OCI-LY3 (cell line): ENCODE results near the gene GLYATL1.

Source experiments
- H2AFZ ChIP-seq: fragments of 200-600, 300-600 bp; shearing (Covaris generic); 2 replicates; pipeline ENCODE4 v1.6.0; 2014; ENCODE audit warnings: antibody characterized with exemption, low read depth, low read length
- H3K27ac ChIP-seq: fragments of 200-600, 300-600 bp; sonication (generic); 2 replicates; pipeline ENCODE4 v1.5.1; 2014; ENCODE audit warnings: mild to moderate bottlenecking, low read length, moderate library complexity, mixed read lengths
- H3K27me3 ChIP-seq: fragments of 200-600, 300-600 bp; sonication (generic); 2 replicates; pipeline ENCODE4 v1.6.1; 2014; ENCODE audit warnings: low read depth, low read length, mixed read lengths
- H3K36me3 ChIP-seq: fragments of 200-600, 300-600 bp; sonication (generic); replicated peaks from 2 replicates; pipeline ENCODE3; 2014; ENCODE audit warnings: low read depth, low read length, mixed read lengths
- H3K4me1 ChIP-seq: fragments of 300-600, 200-600 bp; sonication (generic); 2 replicates; pipeline ENCODE4 v1.6.1; 2014; ENCODE audit warnings: low read length, mixed read lengths
- H3K4me2 ChIP-seq: fragments of 200-600, 300-600 bp; sonication (generic); 2 replicates; pipeline ENCODE4 v1.6.1; 2014; ENCODE audit warnings: low read length, mixed read lengths
- H3K4me3 ChIP-seq: fragments of 300-600, 200-600 bp; sonication (generic); 2 replicates; pipeline ENCODE4 v1.5.1; 2014; ENCODE audit warnings: antibody characterized with exemption, mild to moderate bottlenecking, low read length, moderate library complexity
- H3K79me2 ChIP-seq: fragments of 300-600, 200-600 bp; shearing (Covaris generic); 2 replicates; pipeline ENCODE4 v1.6.1; 2014; ENCODE audit warnings: mild to moderate bottlenecking, low read length, mixed read lengths
- H3K9ac ChIP-seq: fragments of 300-600, 200-600 bp; shearing (Covaris generic); 2 replicates; pipeline ENCODE4 v1.6.0; 2014; ENCODE audit warnings: mild to moderate bottlenecking, low read length, moderate library complexity
- H3K9me3 ChIP-seq: fragments of 200-600, 300-600 bp; shearing (Covaris generic); 2 replicates; pipeline ENCODE4 v1.6.1; 2014; ENCODE audit warnings: low read length, mixed read lengths; ENCODE audit not compliant: insufficient read depth
- H4K20me1 ChIP-seq: fragments of 200-600, 300-600 bp; sonication (generic); 2 replicates; pipeline ENCODE4 v1.6.1; 2016; ENCODE audit warnings: low read length, mixed read lengths; ENCODE audit not compliant: insufficient read depth
- EZH2phosphoT487 ChIP-seq: fragments of 200-600 bp; shearing (Covaris generic); IDR thresholded peaks from 2 replicates; pipeline ENCODE4 v1.6.1; 2018; ENCODE audit warnings: antibody characterized with exemption, mixed run types, low read depth
- TF ChIP-seq, protein P1 (sequence below): fragments of 200-600, 300-600 bp; sonication (generic); IDR thresholded peaks from 2 replicates; pipeline ENCODE4 v1.5.1; 2014; ENCODE audit warnings: antibody characterized with exemption, low read length, low read depth

The GLYATL1 gene

GRCh38 chr11:58940028-58940427, 740 bp downstream of the GLYATL1 start:
- H3K79me2 ChIP-seq: no peaks in the 10 kb centered on the region
- H3K36me3 ChIP-seq: no peaks in the 10 kb centered on the region
- H3K4me3 ChIP-seq: no peak overlapping the region
- no peak overlapping the region for H3K27ac ChIP-seq
- no peak overlapping the region for H2AFZ ChIP-seq
- peaks cover 9% of the 10 kb centered on the region for H3K27me3 ChIP-seq
- H3K4me2 ChIP-seq: no peak overlapping the region
- no peak overlapping the region for H3K9ac ChIP-seq
- TF ChIP-seq, protein P1, sequence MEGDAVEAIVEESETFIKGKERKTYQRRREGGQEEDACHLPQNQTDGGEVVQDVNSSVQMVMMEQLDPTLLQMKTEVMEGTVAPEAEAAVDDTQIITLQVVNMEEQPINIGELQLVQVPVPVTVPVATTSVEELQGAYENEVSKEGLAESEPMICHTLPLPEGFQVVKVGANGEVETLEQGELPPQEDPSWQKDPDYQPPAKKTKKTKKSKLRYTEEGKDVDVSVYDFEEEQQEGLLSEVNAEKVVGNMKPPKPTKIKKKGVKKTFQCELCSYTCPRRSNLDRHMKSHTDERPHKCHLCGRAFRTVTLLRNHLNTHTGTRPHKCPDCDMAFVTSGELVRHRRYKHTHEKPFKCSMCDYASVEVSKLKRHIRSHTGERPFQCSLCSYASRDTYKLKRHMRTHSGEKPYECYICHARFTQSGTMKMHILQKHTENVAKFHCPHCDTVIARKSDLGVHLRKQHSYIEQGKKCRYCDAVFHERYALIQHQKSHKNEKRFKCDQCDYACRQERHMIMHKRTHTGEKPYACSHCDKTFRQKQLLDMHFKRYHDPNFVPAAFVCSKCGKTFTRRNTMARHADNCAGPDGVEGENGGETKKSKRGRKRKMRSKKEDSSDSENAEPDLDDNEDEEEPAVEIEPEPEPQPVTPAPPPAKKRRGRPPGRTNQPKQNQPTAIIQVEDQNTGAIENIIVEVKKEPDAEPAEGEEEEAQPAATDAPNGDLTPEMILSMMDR: no peak
- TF ChIP-seq EZH2phosphoT487: no peak
- H3K4me1 ChIP-seq: peaks cover 15% of the 10 kb centered on the region
- no peaks in the 10 kb centered on the region for H3K9me3 ChIP-seq
- no peaks in the 10 kb centered on the region for H4K20me1 ChIP-seq

DNA sequence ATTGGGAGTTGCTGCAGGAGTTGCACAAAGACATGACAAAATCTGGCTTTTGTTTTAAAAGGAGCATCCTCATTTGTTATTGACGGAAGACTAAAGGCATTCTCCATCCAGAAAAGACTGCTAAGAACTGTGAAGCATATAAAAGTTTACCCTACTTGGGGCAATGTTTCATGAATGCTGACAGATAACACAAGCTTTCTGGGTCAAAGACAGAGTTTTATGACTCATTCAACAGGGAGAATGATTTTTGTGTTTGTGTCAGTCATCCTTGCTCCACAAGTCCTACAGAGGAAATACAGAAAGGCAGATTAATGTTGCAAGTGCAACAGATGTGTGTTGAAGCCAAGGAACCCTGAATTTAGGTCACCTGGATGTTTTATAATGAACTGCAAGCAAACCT, 2.5 kb downstream of the GLYATL1 start:
- Histone ChIP-seq H4K20me1 (no peaks in the 10 kb centered on the region), H3K27me3 (peaks cover 9% of the 10 kb centered on the region), H3K4me2 (no peak overlapping the region), H3K27ac (no peak overlapping the region), H2AFZ (no peak overlapping the region), H3K79me2 (no peaks in the 10 kb centered on the region), H3K36me3 (no peaks in the 10 kb centered on the region), H3K4me3 (no peak overlapping the region), H3K9me3 (no peaks in the 10 kb centered on the region), H3K9ac (no peak overlapping the region), H3K4me1 (peaks cover 3% of the 10 kb centered on the region)
- TF ChIP-seq EZH2phosphoT487: no peak
- TF ChIP-seq, protein P1: no peak

- H3K79me2 ChIP-seq: no peaks in the 10 kb centered on the region
- peaks cover 9% of the 10 kb centered on the region for H3K27me3 ChIP-seq
- no peak overlapping the region for H3K9ac ChIP-seq
- H3K4me2 ChIP-seq: no peak overlapping the region
- H2AFZ ChIP-seq: no peak overlapping the region
- no peaks in the 10 kb centered on the region for H3K4me1 ChIP-seq
- no peak for TF ChIP-seq EZH2phosphoT487
- TF ChIP-seq, protein P1: no peak
- no peaks in the 10 kb centered on the region for H3K36me3 ChIP-seq
- no peak overlapping the region for H3K4me3 ChIP-seq
- no peaks in the 10 kb centered on the region for H3K9me3 ChIP-seq
- no peaks in the 10 kb centered on the region for H4K20me1 ChIP-seq
- H3K27ac ChIP-seq: no peak overlapping the region
Measured at GRCh38 chr11:58945663-58946062, 6.4 kb downstream of the GLYATL1 start.

DNA sequence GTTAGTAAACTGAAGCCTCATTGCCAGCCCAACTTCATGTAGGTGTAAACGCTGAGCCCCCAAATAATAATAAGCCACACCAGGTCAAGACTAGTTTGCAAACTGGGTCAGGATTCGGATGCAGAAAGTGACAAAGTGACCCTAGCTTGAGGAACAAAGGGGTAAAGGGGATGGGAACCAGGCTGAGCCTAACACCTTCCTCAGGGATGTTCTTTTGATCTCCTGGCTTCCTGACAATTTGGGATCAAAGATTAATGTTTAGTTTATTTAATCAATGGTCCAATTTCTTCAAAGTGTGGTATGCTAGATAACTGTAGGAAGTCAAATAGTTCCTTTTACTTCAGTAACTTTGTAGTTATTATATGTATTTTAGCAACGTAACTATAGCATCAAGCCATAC, 9.9 kb downstream of the GLYATL1 start:
- H4K20me1 ChIP-seq: no peaks in the 10 kb centered on the region
- H3K27ac ChIP-seq: no peak overlapping the region
- no peaks in the 10 kb centered on the region for H3K9me3 ChIP-seq

More for the DNA sequence above, 9.9 kb downstream of the GLYATL1 start:
- Histone ChIP-seq H3K79me2 (no peaks in the 10 kb centered on the region), H3K4me3 (no peak overlapping the region), H3K27me3 (no peaks in the 10 kb centered on the region), H3K4me1 (no peaks in the 10 kb centered on the region), H2AFZ (no peak overlapping the region), H3K36me3 (no peaks in the 10 kb centered on the region), H3K9ac (no peak overlapping the region), H3K4me2 (no peak overlapping the region)
- no peak for TF ChIP-seq EZH2phosphoT487
- TF ChIP-seq, protein P1: no peak
